Astrocyte of the spinal cord (primary cell): ENCODE results near the gene METTL17.

Experiments used
- DNase-seq: peaks from one replicate; pipeline ENCODE4 v3.0.0; 2011; ENCODE audit warnings: low read depth, low spot score
- H3K4me3 ChIP-seq: 2 replicates; pipeline ENCODE4 v1.5.1; 2011; ENCODE audit warnings: low read depth, mild to moderate bottlenecking, low read length, moderate library complexity
- CTCF ChIP-seq: IDR thresholded peaks from 2 replicates; pipeline ENCODE4 v1.5.1; 2012; ENCODE audit warnings: low read depth, mild to moderate bottlenecking, low read length, inconsistent platforms
- in situ Hi-C: cut with HindIII; loops from 2 replicates; pipeline ENCODE4 v1.10.0; 2017; ENCODE audit warnings: low sequenced_read_pairs

Gene METTL17

GRCh38 chr14:21018781-21019180 is 29.0 kb downstream of the METTL17 start:
- no peak for TF ChIP-seq CTCF
- H3K4me3 ChIP-seq: no peak overlapping the region
- DNase-seq: no peak
- in situ Hi-C loops: no loop called here

GRCh38 chr14:21019366-21019765 is 29.6 kb downstream of the METTL17 start:
- no peak for DNase-seq
- no peak for TF ChIP-seq CTCF
- no peak overlapping the region for H3K4me3 ChIP-seq
- in situ Hi-C loops: no loop called here

GRCh38 chr14:21020977-21021545 is 31.3 kb downstream of the METTL17 start:
- H3K4me3 ChIP-seq: no peak overlapping the region
- no peak for DNase-seq
- TF ChIP-seq CTCF: no peak
- in situ Hi-C loops: no loop called here

- no peak for TF ChIP-seq CTCF
- in situ Hi-C loops: no loop called here
- H3K4me3 ChIP-seq: no peak overlapping the region
- no peak for DNase-seq
These were observed 32.9 kb downstream of the METTL17 start for GRCh38 chr14:21022686-21023085.

GRCh38 chr14:21023174-21023573 is 33.4 kb downstream of the METTL17 start:
- no peak for TF ChIP-seq CTCF
- in situ Hi-C loops: no loop called here
- no peak for DNase-seq
- no peak overlapping the region for H3K4me3 ChIP-seq

- DNase-seq: no peak
- H3K4me3 ChIP-seq: peak overlapping the region; percentile 42
- TF ChIP-seq CTCF: no peak
- in situ Hi-C loops: no loop called here
These were observed 34.2 kb downstream of the METTL17 start for GRCh38 chr14:21023817-21024584.
